RPMI8226 (cell line): Measurements from ENCODE around the gene ROBO2.

ENCODE experiments used
- DNase-seq: peaks from one replicate; pipeline ENCODE4 v3.0.0-alpha.2; 2015

The ROBO2 gene

DNA sequence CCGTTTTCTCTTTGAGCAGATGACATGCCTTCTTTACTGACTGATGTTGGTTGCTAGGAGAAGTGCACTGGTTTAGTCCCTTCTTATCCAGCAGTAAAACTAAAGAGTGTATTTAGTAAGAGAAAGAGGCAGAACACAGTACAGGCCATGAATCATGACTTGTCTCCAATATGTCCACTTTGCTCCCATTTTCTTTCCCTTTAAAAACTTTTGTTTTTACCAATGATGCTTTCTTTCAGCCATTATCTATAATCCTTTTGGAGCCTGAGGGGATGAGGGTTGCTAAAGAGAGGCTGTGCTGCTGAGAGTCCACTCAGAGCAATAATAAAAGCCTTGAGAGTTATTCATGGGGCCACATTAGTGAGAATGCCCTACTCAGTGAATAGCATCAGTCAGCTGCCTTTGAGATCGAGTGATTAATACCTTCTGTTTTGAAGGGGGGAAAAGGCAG is 12.2 kb downstream of the ROBO2 start:
- no peak for DNase-seq

DNA sequence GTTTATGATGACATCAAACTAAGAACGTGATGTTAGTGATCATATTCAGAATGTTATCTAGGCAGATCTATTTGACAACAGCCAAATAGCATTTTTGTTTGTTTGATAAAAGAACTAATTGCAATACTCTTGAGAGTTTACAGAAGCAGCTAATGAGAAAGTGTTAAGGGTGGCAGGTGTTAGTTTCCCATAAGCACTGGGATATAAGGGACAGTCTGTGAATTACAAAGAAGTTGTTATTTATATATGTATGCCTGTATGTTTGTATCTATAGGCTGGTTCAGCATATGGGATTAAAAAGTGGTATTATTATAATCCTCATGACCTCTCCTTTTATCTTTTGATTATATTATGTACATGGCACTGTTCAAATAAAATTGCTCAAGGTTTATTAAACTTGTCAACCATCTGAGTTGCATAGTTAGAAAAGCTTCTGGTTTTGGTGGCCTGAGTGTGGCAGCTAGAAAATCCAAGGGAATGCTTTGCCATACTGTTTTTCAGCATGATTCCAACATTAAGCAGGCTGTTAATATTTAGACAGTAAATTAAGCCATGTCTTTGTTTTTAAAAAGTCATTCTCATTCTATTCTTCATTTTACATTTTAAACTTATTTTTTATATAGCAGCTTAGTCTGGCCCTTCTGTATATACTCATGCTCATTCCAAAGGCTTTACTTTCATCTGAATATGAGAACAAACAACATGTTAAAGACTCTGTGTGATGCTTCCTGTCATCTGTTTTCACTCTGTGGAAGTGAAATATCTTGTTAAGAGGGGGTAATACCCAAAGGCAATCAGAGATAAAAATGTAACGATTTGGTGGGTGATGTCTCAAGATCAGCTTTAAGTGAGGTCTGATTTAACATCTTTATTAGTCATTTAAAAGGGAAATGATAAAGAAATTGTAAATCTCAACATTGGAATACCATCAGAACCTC is 13.1 kb downstream of the ROBO2 start:
- no peak for DNase-seq

DNA sequence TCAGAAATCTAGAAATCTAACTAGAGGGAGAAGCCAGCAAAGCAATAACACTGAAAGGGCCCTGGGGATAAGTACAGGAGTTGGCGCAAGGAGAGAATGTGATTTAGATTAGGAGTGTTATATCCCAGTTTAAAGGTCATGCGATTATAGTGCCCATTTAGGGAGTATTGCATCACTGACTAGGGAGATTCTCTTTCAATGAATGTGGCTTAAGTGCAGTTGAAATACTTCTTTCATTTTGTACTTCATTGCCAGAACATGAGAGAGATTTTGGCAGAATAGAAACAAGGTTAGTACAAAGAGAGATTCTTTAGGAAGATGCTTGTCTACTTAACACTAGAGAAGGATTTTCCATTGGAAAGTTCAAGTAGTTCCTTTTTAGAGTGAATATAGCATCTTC is 13.9 kb downstream of the ROBO2 start:
- no peak for DNase-seq

DNA sequence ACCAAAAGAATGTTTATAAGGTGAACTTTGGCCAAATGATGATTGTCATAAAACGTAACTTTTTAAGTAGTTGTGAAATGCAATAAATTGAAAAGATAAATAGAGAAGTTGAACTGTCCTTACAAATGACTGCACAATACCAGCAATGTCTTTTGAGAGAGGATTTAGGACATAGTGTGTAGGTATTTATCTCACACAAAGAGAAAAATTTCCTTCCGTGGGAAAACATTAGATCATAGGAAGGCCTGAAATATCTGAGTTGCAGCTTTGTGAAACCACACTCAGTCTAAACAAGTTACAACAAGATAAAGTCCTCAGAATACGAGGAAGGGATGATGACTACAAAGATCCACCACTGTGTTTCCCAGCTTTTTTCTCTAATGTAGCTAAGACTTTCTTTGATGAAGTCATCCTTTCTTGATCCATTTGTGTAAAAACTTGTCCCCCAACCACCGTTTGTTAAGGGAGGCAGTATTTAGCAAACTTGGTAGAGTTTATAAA is 16.0 kb downstream of the ROBO2 start:
- DNase-seq = no peak

DNA sequence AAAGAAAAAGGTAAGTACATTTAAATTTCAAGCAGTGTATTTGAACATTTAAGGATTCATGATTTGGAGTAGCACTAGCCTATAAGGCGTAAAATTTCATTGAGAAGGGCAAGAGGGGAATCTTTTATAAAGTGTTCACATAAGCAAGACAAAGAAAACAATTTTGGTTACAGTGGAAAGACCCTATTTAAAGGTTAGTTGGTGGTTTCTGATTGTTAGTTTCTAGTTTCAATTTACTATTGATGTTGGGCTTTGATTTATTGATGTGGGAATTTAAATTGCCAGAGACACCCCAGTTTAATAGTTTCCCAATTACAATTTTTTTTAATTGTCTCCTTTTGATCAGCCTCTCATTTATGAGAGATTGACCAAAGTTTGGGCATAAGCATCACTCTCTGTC is 19.5 kb downstream of the ROBO2 start:
- DNase-seq = no peak

DNA sequence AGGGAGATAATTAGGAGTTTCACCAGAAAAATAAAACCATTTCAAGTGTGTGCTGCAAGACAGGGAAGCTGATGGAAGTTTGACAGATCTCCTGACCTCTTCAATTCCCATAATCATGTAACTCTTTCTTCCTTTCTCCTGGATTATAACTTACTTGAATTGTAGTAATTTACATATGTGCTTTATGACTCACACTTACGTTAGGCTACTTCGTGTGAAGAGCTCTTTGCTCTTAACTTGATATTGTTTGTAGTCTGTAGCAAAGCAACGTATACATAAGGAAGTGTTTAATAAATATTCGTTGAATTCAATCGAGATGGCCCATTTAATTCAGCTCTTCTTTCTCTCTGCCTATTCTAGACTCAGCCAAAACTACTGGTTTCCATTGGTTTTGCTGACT is 23.5 kb downstream of the ROBO2 start:
- DNase-seq = no peak

DNA sequence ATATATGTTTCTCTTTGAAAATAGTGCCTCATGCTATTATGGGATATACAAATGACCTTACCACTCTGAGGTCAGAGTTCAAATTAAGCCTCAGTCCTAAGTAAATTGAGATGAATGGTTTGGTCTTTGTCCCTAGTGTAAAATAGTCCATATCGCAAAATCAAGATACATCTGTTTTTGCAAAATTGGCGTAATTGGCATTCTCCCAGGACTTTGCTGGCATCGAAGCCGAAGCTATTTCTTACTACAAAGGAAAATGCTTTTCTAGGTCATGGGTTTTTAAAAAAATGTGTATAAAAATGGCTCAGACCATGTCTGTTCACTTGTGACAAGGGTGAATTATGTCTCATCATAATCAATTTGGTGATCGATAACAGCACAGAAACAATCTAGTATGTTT is 25.9 kb downstream of the ROBO2 start:
- DNase-seq = no peak

DNA sequence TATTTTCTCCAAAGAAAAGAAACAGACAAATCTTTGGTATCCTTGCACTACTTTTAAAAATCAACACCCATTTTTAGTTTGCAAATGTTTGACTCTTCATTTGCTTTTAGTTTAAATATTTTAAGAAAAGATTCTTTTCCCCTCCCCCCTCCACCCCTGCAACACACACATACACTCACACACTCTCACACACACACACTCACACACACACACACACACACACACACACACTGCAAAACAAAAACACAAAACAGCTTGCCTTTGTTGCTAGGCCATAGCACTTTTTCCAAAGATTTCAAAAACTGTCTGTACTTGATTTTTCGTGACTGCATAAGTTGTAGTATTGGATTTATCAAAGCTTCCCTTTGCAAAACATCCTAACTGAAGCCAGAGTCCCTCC is 26.9 kb downstream of the ROBO2 start:
- no peak for DNase-seq

DNA sequence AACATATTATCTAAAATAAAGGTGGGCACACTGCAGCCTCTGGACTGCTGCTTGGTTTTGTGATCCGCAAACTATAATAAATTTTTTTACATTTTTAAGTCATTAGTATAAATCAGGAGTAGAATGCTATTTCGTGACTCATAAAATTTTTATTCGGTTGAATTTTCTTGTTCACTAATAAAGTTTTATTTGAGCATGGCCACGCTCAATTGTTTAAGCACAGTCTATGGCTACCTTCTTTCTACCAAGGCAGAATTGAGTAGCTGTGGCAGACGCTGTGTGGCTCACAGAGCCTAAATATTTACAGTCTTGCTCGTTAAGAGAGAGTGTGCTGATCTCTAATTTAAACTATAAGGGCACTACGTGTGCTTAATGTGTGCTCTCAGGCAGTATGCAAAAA is 28.9 kb downstream of the ROBO2 start:
- no peak for DNase-seq

DNA sequence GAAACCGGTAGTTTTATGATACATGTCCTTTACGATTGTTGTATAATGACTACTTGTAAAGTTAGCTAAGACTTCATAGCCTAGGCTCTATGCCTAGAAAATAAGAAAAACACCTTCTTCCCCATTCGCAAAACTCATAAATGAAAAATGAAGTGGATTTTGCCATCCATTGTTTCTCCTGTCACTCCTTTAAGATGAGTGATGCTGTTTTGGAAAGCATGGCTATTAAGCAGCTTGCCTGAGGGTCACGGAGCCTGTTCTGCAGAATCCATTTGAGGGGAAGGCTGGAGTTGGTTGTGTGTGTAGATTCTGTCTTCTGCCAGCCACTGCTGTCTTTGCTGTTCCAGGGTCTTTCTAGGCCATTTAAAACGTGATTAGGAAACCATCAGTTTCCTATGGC is 31.5 kb downstream of the ROBO2 start:
- no peak for DNase-seq

DNA sequence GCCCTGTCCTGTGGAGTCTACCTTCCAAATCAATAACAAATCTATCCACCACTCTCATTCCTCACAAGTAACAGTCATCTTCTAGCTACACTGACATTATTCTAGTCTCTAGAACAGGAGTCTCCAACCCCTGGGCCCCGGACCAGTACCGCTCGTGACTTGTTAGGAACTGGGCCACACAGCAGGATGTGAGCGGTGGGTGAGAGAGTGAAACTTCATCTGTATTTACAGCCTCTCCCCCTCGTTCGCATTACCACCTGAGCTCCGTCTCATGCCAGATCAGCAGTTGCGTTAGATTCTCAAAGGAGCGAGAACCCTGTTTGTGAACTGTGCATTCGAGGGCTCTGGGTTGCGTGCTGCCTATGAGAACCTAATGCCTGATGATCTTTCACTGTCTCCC is 31.9 kb downstream of the ROBO2 start:
- no peak for DNase-seq

DNA sequence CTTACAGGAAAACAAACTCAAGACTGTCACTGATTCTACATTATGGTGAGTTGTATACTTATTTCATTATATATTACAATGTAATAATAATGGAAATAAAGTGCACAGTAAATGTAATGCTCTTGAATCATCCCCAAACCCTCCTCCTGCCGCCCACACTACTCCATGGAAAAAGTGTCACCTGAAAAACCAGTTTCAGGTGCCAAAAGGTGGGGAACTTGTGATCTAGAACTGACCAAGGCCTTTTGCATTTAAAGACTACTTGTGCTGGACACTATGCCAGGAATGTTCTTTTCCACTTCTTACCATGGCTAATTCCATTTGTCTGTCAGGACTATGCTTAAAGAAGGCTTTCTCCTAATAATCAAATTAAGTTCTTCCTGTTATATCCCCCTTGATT is 32.3 kb downstream of the ROBO2 start:
- DNase-seq = no peak

DNA sequence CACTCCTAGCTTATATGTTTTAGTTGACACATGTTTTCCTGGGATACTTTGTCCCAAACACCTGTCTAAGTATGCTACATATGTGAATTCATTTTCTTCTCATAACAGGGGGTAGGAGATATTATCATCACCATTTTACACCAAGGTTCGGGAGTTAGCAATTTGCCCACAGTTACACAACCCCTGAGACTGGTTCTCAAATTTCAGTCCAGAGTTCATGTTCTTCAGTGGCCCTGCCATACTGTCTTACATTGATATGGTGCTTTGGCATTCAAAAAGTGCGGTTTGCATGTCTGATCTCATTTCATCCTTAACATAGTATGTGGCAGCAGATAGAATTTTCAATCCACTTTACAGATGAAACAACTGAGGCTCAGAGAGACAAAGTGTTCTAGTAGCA is 38.4 kb downstream of the ROBO2 start:
- DNase-seq = no peak

DNA sequence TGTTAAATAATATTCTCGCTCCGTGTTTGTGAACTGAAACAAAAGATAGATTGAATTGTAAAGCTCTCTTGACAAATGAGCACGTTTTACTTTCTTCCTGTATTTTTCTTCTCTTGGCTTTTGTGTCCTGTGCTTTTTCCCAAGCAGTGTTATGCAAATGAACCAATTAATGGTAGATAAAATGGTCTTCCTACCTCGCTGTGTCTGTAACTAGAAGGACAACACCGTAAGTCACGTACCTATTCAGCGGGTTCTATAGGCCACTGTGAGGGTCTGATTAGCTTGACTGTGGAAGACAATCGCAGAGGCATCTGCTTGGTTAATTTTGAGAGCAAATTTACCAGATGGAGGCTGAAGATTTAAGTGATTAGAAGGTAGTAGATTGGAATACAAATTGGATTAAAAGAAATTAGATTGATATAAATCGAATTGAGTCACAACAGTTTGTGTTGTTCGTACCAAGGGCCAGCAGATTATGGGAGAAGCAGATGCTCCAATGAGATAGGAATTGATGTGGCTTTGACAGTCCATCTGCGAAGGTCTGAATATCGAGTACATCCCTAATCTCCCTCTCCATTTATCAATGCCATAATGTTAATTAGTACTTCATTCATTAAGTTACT is 40.2 kb downstream of the ROBO2 start:
- no peak for DNase-seq

DNA sequence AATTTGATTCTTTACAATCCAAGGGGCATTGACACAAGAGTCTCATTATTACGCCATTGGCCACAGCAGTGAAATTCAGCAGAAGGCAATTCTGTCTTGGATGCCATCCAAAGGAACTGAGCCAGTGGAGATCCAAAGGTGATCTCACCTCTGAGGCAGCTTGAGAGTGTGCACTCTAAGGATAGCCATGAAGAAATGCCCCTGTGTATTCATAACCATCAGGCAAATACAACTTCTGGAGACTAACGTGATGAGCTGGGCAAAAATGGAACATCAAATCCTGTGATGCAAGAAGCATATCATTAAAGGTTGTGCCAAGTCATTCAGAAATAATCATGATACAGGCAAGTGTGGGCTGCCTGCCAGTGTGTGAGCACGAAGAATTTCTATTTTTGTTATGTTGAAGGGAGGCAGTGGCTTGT is 41.4 kb downstream of the ROBO2 start:
- no peak for DNase-seq

DNA sequence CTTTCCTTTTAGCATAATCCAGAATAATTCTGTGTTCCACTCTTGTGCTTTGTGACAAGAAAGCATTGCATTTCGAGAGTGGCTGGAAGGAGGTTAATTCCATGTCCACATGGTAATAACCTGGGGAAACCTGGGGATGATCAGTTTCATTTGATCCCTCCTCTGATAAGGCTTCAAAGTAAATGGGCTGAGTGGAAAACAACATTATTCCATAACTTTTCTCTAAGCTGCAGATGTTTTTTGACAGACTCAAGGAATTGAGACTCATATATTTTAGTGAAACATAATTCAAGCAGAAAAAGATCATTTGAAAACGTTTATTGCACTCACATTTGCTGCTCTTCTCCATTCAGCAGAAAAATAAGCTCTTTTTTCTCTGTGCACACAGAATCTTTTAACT is 44.6 kb downstream of the ROBO2 start:
- DNase-seq = no peak

DNA sequence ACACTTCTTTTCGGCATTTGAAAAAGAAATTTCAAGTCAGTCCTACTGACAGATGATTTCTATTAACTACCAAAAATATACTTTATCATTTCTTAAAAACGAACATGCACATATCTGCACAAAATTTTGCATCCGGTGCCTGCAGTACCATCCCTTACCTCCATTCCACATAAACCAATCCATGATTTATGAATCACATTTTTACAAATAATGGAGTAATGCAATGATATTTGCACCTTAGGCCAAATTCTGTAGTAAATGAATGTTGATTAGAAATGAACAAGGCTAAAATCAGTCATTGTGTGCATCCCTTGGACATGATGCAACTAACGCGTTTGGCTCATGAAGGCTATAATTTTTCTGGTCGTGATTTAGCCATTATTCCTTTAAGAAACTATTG is 46.5 kb downstream of the ROBO2 start:
- no peak for DNase-seq

DNA sequence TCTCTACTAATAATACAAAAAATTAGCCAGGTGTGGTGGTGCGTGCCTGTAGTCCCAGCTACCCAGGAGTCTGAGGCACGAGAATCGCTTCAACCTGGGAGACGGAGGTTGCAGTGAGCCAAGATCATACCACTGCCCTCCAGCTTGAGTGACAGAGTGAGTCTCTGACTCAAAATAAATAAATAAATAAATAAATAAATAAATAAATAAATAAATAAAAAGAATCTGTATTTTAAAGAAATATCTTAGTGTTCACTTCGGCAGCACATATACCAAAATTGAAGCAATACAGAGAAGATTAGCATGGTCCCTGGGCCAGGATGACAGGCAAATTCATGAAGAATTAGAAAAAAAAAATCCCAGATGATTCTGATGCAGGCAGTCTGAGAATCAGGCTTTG is 51.9 kb downstream of the ROBO2 start:
- DNase-seq = no peak

DNA sequence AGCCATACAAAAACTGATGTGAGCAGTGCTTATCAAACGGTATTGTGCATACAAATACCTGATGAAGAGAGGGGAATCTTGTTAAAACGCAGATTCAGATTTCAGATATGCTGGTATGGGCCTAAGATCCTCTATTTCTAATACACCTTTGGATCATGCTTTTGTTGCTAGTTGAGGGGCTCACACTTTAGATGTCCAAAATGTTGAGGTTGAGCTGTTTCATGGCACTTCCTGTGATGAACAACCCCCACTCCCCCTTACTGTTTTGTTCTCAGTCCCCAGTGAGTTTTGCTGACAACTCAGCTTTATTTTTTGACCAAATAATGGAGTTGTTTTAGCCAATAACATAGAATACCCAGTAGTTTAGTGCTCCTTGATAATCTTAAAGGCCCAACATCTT is 53.2 kb downstream of the ROBO2 start:
- no peak for DNase-seq

DNA sequence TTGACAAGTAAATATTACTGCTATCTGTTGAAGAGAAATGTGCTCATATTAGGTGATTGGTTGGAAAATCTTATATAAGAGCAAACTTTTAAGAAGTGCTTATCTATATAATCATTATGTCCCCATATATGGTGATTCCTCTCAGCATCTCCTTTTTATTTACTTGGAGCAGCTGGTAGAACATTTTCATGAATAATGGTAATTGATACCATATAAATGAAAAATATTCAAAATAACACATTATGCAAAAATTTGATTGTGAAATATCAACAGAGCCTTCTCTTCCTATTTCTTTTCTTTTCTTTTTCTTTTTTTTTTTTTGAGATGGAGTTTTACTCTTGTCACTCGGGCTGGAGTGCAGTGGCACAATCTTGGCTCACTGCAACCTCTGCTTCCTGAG is 56.2 kb downstream of the ROBO2 start:
- no peak for DNase-seq

DNA sequence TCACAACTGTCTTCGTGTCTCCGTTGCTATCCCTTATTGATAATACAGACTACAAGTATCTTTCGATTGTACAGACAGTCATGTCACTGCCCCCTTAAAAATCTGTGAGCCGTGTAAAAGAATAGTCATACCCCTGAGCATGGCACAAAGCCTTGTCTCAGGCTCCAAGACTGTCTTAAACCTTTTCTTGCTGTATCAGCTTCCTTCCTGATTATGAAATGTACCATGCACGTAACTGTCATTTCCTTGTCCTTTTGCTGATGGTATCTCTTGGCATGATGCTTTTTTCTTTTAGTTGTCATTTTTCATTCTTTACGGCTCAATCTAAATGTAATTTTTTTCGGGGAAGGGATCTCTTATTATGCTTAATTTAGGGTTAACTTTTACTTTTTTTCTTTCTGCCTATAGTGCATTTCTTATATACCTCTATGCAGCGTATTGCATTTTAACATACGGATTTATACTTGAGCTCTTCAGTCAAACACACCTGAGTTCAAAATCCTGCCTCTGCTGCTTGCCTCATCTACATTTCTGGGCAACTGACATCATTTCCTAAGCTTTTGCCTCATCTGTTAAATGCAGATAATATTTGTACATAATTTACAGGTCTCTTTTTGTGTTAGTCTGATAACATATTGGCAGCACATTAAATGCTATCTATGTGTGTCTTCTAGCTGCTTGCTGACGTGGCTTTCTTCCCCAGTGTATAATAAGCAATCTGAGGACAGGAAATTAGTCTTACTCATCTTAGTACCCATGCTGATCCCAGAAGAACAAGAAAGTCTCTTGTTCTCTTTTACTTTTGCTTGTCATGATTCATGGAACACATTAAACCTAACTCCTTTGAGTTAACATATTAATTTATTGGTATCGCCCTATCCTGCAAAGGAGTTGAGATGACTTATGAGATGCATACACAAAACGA is 57.3 kb downstream of the ROBO2 start:
- no peak for DNase-seq

DNA sequence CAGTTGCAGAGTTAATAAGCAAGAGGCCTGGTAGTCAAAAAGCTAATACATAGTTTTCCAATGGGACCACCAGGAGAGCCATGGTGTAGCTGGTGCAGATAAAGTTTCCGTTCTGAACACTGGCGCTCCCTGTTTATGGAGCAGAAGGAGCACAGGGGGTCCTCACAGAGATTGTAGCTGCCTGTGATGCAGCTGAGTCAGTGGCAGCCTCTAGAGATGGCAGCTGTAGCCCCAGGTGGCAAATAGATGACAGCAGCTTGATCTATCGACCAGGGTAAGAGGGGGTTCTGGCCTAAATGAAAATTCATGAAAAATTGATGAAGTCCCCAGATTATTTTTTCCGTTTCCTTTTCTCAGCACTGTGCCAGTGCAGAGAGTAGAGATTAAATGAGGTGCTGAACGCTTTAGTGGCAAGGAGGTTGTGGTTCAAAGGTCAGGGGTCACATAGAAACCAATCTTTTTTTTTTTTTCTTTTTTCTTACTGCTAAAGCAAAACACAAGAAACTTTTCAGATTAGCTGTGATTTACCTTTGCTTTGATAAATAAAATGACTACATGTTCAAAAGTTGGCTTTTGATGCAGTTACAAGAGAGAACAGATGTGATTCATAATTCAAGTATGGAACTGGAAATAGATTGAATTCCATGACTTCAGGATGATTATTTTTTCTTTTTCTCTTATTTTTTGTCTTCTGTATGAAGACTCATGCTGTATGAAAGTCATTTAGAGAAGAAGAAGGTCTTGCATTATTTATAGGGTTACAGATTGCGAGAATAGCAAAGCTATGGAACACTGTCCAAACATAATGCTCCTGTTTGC is 63.3 kb downstream of the ROBO2 start:
- DNase-seq = no peak
